ENCODE results near the gene IFT122. TPM values are rescaled to one million over a fixed set of nuclear protein-coding genes. Genes with fewer than 3 reads are reported as not detected.
"Not testable (repeated sequence)": the region's sequence is repeated elsewhere in the genome, so short reads cannot be mapped to it uniquely, and the experiment has no call there.

Gene IFT122
- total RNA-seq, 1 donor from 2014 or later, result 28.6 TPM

- not testable (repeated sequence) for DNase-seq (ENCODE audit: low spot score)
Measured at GRCh38 chr3:129498603-129499488, 58.8 kb downstream of the IFT122 start.

GRCh38 chr3:129499604-129500333 is 59.7 kb downstream of the IFT122 start:
- not testable (repeated sequence) for DNase-seq (ENCODE audit: low spot score)

- no peak for DNase-seq (ENCODE audit: low spot score)
Measured at GRCh38 chr3:129500334-129500658, 60.3 kb downstream of the IFT122 start.

GRCh38 chr3:129501630-129502029 is 61.6 kb downstream of the IFT122 start:
- no peak for DNase-seq (ENCODE audit: low spot score)

GRCh38 chr3:129502641-129503408 is 62.8 kb downstream of the IFT122 start:
- DNase-seq (ENCODE audit: low spot score), result no peak

GRCh38 chr3:129503471-129504291 is 63.7 kb downstream of the IFT122 start:
- no peak for DNase-seq (ENCODE audit: low spot score)

GRCh38 chr3:129504471-129505100 is 64.6 kb downstream of the IFT122 start:
- DNase-seq (ENCODE audit: low spot score), result no peak

- DNase-seq (ENCODE audit: low spot score), result no peak
Measured at GRCh38 chr3:129505341-129505740, 65.3 kb downstream of the IFT122 start.

GRCh38 chr3:129506231-129506742 is 66.3 kb downstream of the IFT122 start:
- DNase-seq (ENCODE audit: low spot score), result no peak

- no peak for DNase-seq (ENCODE audit: low spot score)
Measured at GRCh38 chr3:129507181-129507831, 67.3 kb downstream of the IFT122 start.

- DNase-seq (ENCODE audit: low spot score), result no peak
Measured at GRCh38 chr3:129512595-129512994, 72.6 kb downstream of the IFT122 start.

GRCh38 chr3:129513705-129514104 is 73.7 kb downstream of the IFT122 start:
- DNase-seq (ENCODE audit: low spot score), result no peak

- DNase-seq (ENCODE audit: low spot score), result no peak
Measured at GRCh38 chr3:129514110-129514509, 74.1 kb downstream of the IFT122 start.

GRCh38 chr3:129514563-129514962 is 74.5 kb downstream of the IFT122 start:
- DNase-seq (ENCODE audit: low spot score), result no peak

- DNase-seq (ENCODE audit: low spot score), result not testable (repeated sequence)
Measured at GRCh38 chr3:129515108-129515820, 75.2 kb downstream of the IFT122 start.

GRCh38 chr3:129515821-129516432 is 75.9 kb downstream of the IFT122 start:
- not testable (repeated sequence) for DNase-seq (ENCODE audit: low spot score)

- no peak for DNase-seq (ENCODE audit: low spot score)
Measured at GRCh38 chr3:129517516-129517915, 77.5 kb downstream of the IFT122 start.

GRCh38 chr3:129518038-129518561 is 78.1 kb downstream of the IFT122 start:
- DNase-seq (ENCODE audit: low spot score), result no peak

- DNase-seq (ENCODE audit: low spot score), result no peak
Measured at GRCh38 chr3:129518581-129518980, 78.6 kb downstream of the IFT122 start.

Measured in mucosa of gallbladder (tissue), 1 donor.